HG02943 (cell line): ENCODE results near the gene PATE3.

Experiments used
- ATAC-seq: cut with Tn5 transposase; IDR thresholded peaks from one replicate; pipeline ENCODE4 v1.9.1; 2021; ENCODE audit warnings: mild to moderate bottlenecking, low read depth, moderate library complexity; ENCODE audit not compliant: unreplicated experiment

Gene PATE3, protein sequence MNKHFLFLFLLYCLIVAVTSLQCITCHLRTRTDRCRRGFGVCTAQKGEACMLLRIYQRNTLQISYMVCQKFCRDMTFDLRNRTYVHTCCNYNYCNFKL

DNA sequence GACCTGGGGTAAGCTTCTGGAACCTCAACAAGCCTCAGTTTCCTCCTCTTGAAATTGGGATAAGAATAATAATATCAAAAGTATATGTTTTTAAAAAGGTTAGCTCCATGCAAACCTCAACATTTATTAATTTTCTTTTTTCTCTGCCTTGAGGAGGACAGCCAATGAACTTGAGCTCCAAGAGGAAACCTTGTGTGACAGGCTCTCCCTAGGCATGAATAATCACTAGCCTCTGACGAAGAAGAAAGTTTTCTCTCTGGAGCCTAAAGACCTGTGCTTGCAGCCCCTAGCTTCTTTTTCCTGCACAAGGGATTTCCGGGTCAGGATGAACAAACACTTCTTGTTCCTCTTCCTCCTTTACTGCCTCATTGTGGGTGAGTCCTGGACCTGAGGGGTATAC lies at the start of gene PATE3:
PATE3 (plus strand) TSS at position 301 of the 400 bp plus-strand sequence; CDS start at position 326, 25 bp downstream.
- ATAC-seq = no peak

DNA sequence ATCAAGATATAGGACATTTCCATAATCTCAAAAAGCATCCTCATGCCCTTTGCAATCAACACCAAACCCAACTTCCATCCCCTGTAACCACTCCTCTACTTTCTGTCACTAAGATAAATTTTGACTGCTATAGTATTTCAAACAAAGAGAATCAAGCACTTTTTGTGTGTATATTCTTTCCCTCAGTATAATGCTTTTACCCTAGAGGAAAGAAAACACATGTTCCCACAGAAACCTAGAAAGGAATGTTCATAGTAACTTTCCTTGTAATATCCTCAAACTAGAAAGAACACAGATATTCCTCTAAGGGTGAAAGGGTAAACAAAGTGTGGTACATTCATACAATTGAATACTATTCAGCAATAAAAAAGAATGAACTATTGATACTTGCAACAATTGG lies 47.3 kb upstream of the PATE3 start:
- ATAC-seq = no peak

DNA sequence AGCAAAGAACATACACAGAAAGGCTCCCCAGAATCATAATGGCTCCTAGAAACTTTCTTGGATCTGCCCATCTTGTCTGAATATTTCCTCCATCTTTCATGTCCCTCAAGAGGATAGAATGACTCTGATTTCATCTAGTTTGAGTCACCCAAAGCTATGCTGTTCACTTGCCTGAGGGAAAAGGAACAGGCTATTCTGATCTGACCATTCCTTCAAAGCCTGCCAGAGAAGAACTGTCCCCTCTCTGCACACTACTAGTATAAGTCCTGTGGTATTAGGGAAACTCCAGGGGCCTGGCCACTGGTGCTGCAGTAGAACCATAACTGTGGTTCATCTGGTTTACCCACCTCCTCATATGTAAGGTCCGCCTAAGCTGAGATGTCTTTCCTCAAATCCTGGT lies 44.2 kb upstream of the PATE3 start:
- ATAC-seq = no peak

DNA sequence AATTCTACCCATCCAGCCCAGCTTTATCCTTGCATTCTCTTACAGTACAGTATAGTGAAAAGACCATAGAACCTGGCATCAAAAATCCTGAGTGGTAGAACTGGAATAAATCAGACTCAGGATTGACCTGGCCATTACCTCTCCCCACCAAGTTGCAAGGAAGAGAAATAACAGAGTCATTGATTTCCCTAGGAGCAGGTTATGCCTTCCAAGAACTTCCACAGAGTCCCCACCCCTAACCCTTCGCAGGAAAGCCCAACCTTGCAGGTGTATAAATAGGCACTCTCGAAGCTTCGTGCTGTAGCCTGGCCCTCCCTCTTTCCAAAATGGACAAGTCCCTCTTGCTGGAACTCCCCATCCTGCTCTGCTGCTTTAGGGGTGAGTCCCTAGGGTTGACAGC lies 41.9 kb upstream of the PATE3 start, which contains the start of gene PATE1:
PATE1 (plus strand) TSS at position 301 of the 400 bp plus-strand sequence; CDS start at position 327, 26 bp downstream.
- no peak for ATAC-seq

DNA sequence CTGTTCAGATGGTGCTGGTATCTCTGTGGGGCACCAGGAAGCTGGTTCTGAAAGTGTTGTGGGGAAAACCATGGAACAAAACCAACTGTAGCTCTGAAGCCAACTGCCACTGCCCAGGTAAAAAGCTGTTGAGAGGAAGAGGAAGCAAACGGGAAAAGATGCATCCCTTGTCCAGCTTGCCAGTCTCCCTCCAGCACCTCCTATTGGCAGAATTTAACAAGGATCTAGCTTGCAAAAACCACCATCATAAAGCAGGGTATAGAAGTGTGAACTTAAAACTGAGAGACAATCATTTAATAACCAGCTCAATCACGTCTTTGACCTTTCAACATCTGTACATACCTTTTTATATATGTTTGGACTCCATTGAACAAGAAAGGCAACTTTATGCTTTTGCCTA lies 37.3 kb upstream of the PATE3 start:
- no peak for ATAC-seq

DNA sequence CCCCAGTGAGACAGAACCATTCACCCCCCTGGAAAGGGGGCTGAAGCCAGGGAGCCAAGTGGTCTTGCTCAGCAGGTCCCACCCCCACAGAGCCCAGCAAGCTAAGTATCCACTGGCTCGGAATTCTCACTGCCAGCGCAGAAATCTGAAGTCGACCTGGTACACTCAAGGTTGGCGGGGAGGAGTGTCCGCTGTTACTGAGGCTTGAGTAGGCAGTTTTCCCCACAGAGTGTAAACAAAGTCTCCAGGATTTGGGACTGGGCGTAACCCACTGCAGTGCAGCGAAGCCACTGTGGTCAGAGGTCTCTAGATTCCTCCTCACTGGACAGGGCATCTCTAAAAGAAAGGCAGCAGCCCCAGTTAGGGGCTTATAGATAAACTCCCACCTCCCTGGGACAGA lies 31.9 kb upstream of the PATE3 start:
- ATAC-seq = no peak

DNA sequence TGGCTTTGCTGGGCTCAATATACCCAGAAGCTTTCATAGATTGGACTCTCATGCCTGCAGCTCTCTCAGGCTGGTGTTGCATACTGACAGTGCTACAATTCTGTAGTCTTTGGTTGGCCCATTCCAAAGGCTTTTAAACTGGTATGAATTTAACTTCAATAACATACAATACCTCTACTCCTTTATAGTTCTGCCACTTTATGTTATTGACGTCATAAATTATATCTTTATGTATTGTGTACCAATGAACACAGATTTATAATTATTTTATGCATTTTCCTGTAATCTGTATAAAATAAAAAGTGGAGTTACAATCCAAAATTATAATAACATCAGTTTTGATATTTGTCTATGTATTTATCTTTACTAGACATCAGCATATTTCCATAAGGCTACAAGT lies 25.5 kb upstream of the PATE3 start:
- ATAC-seq = no peak

DNA sequence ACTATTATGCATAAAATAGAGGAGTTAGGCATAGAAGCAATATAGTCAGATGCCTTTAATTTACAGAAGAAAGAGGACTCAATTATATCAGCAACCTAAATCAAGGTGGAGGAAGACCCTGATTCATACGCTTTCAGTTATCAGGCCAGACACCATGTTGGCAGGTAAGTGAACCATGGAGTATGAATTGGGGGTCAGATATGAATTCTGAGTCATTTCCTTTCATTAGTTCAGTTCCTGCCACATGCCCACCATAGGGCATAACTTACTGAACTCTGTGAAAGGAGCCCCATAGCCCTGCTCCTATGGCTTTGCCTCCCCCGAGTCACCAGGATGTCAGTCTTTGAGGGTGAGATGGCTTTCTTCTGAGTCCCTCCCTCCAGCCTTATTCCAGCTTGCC lies 24.4 kb upstream of the PATE3 start:
- no peak for ATAC-seq

DNA sequence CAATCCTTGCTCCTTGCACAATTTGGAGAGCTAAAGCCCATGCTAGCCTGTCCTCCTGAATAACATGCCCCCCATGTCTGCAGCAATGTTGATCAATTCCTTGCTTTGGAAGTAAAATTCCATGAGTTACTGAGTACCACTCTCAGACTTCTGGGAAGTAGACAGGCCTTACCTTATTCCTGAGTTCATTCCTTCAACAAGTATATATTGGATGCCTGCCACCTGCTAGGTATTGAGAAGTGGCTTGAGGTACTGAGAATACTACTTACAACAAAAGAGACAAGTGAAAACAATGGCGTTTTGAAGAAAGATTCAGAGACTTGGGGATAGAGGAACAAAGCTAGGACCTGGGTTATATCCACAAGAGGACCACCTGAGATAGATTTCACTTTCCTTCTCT lies 21.7 kb upstream of the PATE3 start:
- ATAC-seq = no peak

DNA sequence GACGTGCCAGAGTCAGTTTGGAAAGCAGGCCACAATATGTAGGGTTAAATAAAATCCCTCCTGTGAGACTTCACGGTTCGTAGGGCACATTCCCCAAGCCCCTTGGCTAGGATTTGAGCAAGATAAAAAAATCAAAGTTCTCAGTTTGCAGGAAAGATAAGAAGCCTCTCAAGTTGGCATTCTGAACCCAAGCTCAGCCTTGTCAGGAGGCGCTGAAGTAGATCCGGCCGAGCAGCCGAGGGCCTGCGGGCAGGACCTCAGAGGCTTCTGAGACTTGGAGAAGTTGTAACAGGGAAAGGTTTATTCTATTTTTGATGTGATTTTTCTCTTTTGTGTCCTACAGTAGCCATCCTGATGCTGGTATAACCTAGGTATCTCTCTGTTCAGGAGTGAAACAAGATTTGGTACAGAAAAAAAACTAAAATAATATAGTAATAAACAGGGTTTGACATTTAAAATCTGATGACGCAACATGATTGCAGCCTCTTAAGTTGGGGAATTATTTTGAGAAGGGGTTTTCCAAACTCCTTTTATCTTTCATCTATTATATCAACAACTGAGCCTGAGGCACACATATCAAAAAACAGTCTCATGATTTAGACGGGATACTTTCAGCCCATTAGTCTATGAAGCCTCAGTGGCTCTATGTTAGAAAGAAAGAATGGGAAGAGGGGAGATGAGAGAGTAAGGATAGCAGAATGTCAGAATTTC lies 19.4 kb upstream of the PATE3 start:
- ATAC-seq = no peak

DNA sequence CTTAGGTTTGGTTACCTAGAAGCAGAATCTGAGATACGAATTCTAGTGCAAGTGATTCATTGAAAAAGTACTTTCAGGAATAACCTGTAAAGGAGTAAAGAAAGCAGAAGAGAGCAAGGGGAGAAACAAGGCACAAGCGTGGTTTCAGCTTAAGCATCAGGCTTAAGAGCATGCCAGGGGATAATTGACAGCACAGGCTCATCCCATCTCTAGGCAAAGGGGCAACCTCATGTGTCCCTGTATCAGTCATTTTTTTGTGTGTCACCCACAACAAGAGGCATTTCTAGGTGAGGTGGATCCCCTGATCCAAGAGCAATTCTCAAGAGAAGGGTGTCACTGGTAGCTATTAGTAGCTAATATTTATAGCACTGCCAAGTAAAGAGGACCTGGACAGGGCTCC lies 17.3 kb upstream of the PATE3 start:
- ATAC-seq = no peak

DNA sequence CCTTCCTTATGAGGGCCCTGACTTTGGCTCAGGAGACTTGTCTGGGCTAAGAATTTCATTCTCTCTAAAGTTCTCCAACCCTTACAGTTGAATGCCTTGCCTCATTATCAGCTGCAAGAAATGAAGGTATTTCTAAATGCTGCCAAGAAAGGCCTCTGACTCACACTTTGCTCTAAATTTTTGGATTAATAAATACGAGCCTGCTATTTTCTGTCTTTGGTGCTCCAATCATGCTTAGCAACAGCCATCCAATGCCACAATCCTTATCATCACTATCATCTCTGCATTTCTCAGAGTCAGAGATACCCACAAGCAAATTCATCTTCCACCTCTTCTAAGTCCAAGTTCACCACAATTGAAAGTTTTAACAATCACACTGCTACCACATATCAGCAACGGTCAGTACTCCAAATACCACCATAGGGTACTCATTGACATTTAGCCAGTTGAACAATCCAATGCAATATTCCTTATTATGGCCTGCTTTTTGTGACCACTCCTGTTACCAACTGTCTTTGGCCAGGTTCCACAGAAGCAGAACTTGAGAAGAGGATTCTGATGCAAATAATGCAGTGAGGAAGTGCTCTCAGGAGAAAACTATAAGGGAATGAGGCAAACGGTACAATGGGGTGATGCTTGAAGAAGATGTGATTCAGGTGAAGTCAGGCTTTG lies 15.0 kb upstream of the PATE3 start:
- no peak for ATAC-seq

DNA sequence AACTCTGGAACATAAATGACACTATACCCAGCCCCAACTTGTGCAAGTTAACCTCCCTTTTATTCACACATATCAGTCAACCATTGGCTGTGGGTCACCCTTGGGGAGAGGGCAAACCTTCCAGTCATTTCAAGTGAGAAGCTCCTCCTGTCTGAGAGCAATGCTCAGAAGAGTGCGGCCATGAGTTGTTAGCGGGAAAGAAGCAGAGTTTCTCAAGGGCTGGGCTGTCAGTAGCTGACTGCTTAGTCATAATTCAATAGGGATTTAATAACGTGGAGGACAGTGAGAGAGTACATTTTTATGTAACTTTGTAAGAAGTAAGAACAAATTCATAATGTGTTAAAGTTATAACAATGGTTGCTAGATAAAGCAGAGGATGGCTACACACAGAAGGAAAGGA lies 14.4 kb upstream of the PATE3 start:
- no peak for ATAC-seq

DNA sequence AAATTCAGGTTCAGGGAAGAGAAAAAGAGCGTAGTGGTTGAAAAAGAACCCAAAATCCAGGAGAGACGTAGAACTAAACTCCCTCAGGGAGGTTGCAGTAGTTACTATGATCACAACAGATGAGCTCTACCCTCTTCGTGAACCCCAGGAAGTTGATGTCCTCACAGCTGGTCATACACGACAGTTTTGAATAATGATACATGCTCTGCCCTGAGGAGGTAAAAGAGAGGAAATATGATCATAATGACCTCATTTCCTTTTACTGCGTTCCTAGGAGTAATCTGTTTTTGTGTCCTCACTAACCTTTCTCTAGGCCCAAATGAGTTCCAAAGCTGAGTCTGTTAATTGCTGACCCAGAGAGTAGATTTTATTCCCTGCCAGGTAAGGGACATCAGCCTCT lies 10.6 kb upstream of the PATE3 start:
- no peak for ATAC-seq

DNA sequence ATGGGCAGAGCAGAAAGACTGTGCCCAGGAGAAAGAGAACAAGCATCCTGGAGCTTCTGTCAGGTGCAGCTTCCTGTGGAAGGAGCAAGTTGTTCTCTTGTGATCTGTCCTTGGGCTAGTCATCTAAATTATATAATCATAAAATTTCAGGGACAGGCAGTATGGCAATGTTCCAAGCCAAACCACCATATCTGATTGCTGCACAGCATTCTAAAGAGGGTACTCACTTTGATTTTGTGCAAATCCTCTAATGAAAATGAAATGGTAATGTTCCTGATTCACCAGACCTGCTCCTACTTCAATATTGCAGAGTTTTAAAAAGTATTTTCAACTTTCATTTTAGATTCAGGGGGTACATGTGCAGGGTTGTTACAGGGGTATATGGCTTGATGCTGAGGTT lies 9.2 kb upstream of the PATE3 start, which contains the start of gene PATE2:
PATE2 (minus strand) TSS at position 101 of the 400 bp plus-strand sequence; CDS start at position 46, 55 bp downstream.
- ATAC-seq = no peak

DNA sequence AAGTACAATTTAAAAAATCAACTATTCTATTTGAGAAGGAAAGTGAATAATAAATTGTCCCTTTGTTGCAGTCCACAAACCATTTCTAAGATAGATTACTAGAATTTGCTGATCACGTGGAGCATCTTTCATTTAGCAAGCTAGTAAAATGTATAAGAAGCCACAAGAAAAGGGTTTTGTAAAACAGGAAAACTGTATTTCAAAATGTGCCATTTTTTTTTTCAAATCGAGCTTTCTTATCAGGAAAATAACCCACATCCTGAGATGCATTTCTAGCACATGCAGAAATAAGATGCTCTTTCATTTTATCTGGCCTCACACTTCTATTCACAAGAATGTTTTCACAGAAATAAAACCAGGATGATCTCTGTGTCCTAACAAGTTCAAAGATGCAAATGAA lies 3.2 kb upstream of the PATE3 start:
- no peak for ATAC-seq

DNA sequence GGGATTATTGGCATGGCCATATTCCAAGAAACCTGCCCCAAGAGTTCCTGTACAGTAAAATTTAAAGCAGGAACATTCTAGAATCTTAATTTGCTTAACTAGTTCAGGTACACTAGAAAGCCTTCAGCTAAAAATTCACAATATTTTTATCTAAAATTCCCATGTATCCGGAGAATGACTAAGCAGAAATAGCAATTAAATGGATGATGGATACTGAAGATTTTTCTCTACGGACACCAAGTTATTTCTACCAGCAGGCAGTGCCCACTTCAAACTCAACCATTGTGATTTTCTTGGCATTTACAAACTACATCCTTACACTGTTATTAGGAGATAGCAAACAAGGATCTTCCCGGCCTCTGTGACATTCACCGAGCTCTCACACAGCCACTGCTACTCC lies 2.9 kb downstream of the PATE3 start:
- no peak for ATAC-seq

DNA sequence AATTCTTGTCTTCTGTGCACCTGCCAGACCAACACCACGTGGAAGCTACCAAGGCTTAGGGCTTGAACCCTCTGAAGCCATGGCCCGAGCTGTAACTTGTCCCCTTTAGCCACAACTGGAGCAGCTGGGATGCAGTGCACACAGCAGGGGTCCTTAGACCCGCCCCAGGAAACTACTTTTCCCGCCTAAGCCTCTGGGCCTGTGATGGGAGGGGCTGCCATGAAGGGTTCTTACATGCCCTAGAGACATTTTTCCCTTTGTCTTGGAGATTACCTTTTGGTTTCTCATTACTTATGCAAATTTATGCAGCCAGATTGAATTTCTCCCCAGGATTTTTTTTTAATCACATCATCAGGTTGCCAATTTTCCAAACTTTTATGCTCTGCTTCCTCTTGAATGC lies 9.7 kb downstream of the PATE3 start:
- ATAC-seq = no peak

DNA sequence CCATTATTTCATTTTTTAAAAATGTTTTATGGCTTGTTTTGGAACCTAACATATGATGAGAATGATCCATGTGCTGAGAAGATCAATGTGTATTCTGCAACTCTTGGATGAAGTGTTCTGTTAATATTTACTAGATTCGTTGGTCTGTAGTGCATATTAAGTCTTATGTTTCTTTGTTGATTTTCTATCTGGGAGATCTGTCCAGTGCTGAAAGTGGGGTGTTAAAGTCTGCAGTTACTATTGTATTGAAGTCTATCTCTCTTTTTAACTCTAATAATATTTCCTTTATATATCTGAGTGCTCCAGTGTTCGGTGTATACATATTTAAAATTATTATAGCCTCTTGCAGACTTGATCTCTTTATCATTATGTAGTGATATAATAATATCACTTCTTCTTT lies 11.9 kb downstream of the PATE3 start:
- ATAC-seq = no peak

DNA sequence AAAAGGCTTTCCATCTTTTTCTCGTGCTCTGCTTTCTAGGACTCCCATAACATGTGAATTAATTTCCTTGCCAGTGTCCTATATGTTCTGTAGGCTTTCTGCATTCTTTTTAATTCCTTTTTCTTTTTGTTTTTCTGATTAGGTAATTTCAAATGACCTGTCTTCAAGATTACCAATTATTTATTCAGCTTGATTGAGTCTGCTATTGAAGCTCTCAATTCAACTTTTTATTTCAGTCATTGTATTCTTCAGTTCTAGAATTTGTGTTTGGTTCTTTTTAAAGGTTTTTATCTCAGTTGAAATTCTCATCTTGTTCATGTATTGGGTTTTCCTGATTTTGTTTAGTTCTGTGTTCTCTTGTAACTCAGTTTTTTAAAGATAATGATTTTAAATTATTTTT lies 14.5 kb downstream of the PATE3 start:
- ATAC-seq = no peak

DNA sequence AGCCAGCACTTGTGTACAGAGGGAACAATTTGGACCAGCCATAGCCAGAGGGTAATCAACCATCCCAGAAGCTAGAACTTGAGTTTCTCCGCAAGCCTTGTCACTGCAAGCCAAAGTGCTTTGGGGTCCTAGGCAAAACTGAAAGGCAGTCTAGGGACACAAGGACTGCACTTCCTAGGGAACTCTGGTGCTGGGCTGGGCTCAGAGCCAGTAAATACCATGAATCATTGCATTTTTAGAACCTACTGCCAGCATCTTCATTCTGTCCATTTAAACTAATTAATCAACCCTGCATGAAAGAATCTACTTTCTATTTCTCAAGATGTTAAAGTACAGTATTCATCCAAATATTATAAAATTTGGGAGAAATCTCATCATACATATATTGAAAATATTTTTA lies 20.0 kb downstream of the PATE3 start:
- ATAC-seq = no peak

DNA sequence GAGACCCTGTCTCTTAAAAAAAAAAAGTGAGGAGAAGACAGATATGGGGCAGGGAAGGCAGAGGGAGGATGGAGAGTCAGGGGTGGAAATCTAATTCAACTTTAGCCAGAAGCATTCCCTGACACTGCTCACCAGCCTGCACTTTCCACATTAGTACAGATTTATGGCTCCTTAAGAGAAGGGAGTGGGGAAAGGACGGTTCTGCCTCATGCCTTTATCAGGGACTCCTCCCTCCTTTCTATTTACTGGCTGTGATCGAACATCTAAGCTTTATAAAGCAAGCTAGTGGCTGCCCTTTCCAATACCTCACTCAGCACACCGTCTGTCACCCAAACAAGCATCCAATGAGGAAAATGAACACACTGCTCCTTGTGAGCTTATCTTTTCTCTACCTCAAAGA lies 45.1 kb downstream of the PATE3 start, which contains the start of gene PATE4:
PATE4 (plus strand) TSS at position 301 of the 400 bp plus-strand sequence; CDS start at position 345, 44 bp downstream.
- ATAC-seq = no peak
